ENCODE measurements around the gene RASA3. TPM values are rescaled to one million over a fixed set of nuclear protein-coding genes. Genes with fewer than 3 reads are reported as not detected.
A peak's percentile ranks its signal among the peaks of the same experiment; 100 is the strongest.

Gene RASA3
- total and polyA plus RNA-seq, 2 of the 4 experiments (the other 2 are of a cell fraction) = 21.0 to 31.4 TPM

GRCh38 chr13:113971471-113972231 lies 160.8 kb downstream of the RASA3 start:
- Histone ChIP-seq H3K9ac (ENCODE audit: low read depth, low read length) (no peak overlapping the region), H4K91ac (ENCODE audit: insufficient read depth, low read depth, low read length) (no peak overlapping the region), H3K56ac (ENCODE audit: extremely low read depth, insufficient read depth, low read length) (no peak overlapping the region), H2AK9ac (replicated peaks; ENCODE audit: low read depth, low read length, poor library complexity) (no peak overlapping the region), H3K27me3 (ENCODE audit: control insufficient read depth, insufficient read depth, low read length) (no peaks in the 10 kb centered on the region), H2BK15ac (ENCODE audit: low read depth, low read length) (no peak overlapping the region), H2BK20ac (ENCODE audit: low read depth, low read length) (no peak overlapping the region), H3K27ac (ENCODE audit: insufficient read depth, low read length) (no peak overlapping the region), H2BK5ac (ENCODE audit: low read depth, low read length, poor library complexity, severe bottlenecking) (no peak overlapping the region), H4K8ac (ENCODE audit: low read depth in 2 of 2, low read length in 2 of 2) (no peak overlapping the region), H3K18ac (ENCODE audit: low read depth, low read length) (no peak overlapping the region), H2BK120ac (ENCODE audit: low read depth, low read length) (no peak overlapping the region), H3K23ac (ENCODE audit: low read depth, low read length) (no peak overlapping the region), H4K5ac (ENCODE audit: low read depth, low read length) (no peak overlapping the region), H3K4ac (ENCODE audit: low read depth, low read length) (no peak overlapping the region), H2AFZ (replicated peaks; ENCODE audit: low read length, poor library complexity) (peak overlapping the region; percentile 32), H3K36me3 (ENCODE audit: control insufficient read depth, insufficient read depth, low read length) (peaks cover 53% of the 10 kb centered on the region), H3K14ac (replicated peaks; ENCODE audit: low read depth, low read length) (no peak overlapping the region), H3K9me1 (ENCODE audit: insufficient read depth, low read length) (peaks cover 15% of the 10 kb centered on the region; the same call in 1 of the 2 replicates), H3K79me1 (ENCODE audit: low read depth in 1 of 2, low read length in 2 of 2) (peaks cover 11 to 68% of the 10 kb centered on the region in 2 experiments; a peak in 3 of 4 replicates), H3K9me3 (ENCODE audit: control insufficient read depth, insufficient read depth, low read length) (no peaks in the 10 kb centered on the region), H4K20me1 (ENCODE audit: insufficient read depth, low read length) (peaks cover 7% of the 10 kb centered on the region; the same call in 1 of the 2 replicates), H3K4me3 (ENCODE audit: insufficient read depth, low read depth, low read length) (no peak overlapping the region), H3K4me1 (ENCODE audit: control insufficient read depth, insufficient read depth, low read length) (peaks cover 5% of the 10 kb centered on the region), H2AK5ac (ENCODE audit: low read depth, low read length) (no peak overlapping the region), H3K4me2 (ENCODE audit: low read depth, low read length) (no peak overlapping the region)
- POLR2A ChIA-PET (ENCODE audit: unreplicated experiment) = no interaction called here
- DNase-seq = no peak
- intact Hi-C loops (cut with micrococcal nuclease) (no loop called here), dilution Hi-C loops (cut with HindIII; ENCODE audit: low sequenced_read_pairs, unreplicated experiment) (no loop called here), in situ Hi-C loops (cut with MboI; ENCODE audit: low sequenced_read_pairs) (no loop called here)
- CTCF ChIA-PET = no interaction called here
- 94% methylated on average over 29 of the region's 36 CpGs; no CpG with 5 or more reads in 1 of the 2 experiments for WGBS, 2 experiments (ENCODE audit: extremely low coverage in 2 of 2, insufficient read length in 1 of 2)
- ATAC-seq (ENCODE audit: low read depth) = no peak
- TF ChIP-seq RFX5 (IDR thresholded peaks at IDR 0.05; ENCODE audit: low read depth, low read length) (no peak), CEBPB (IDR thresholded peaks at IDR 0.05; ENCODE audit: low read depth, low read length) (no peak), SMC3 (IDR thresholded peaks at IDR 0.05; ENCODE audit: low read depth, low read length) (no peak), MAZ (IDR thresholded peaks at IDR 0.05; ENCODE audit: borderline replicate concordance, low read depth, low read length) (no peak), MAFK (IDR thresholded peaks at IDR 0.05; ENCODE audit: low read depth, low read length) (no peak)
- BruUV-seq (replicated peaks) = no TSS peak

Measured in IMR-90 (cell line).